ENCODE data around the gene ZNF513.

ZNF513 gene

GRCh38 chr2:27370816-27371620 lies 9.5 kb downstream of the ZNF513 start:
- Histone ChIP-seq H3K4me1 (ENCODE audit: control insufficient read depth, insufficient read depth, low read length) (peaks cover 11% of the 10 kb centered on the region; the same call in 1 of the 2 replicates), H3K9ac (ENCODE audit: low read length) (peak overlapping the region; percentile 92), H3K36me3 (ENCODE audit: control insufficient read depth, insufficient read depth, low read length) (peaks cover 64% of the 10 kb centered on the region), H3K4me3 (ENCODE audit: low read depth, low read length) (peak overlapping the region; percentile 82), H3K9me3 (ENCODE audit: control insufficient read depth, insufficient read depth, low read depth, low read length) (no peaks in the 10 kb centered on the region), H3K27me3 (ENCODE audit: control insufficient read depth, insufficient read depth, low read length) (no peaks in the 10 kb centered on the region), H3K27ac (ENCODE audit: low read depth, low read length) (peak overlapping the region; percentile 78)

GRCh38 chr2:27370026-27370815 lies 10.3 kb downstream of the ZNF513 start, which contains the start of the genes EIF2B4 and SNX17:
Gene EIF2B4, minus strand, starts transcription at chr2:27370338. Its CDS starts 24 bp downstream, at chr2:27370314.
Gene SNX17, plus strand, starts transcription at chr2:27370616. Its CDS starts 128 bp downstream, at chr2:27370744.
- Histone ChIP-seq H3K27me3 (ENCODE audit: control insufficient read depth, insufficient read depth, low read length) (no peaks in the 10 kb centered on the region), H3K4me1 (ENCODE audit: control insufficient read depth, insufficient read depth, low read length) (peaks cover 11% of the 10 kb centered on the region; the same call in 1 of the 2 replicates), H3K9ac (ENCODE audit: low read length) (peak within 1 kb of the TSS; percentile 92), H3K4me3 (ENCODE audit: low read depth, low read length) (peak within 1 kb of the TSS; percentile 82), H3K9me3 (ENCODE audit: control insufficient read depth, insufficient read depth, low read depth, low read length) (no peaks in the 10 kb centered on the region), H3K27ac (ENCODE audit: low read depth, low read length) (peak within 1 kb of the TSS; percentile 78), H3K36me3 (ENCODE audit: control insufficient read depth, insufficient read depth, low read length) (peaks cover 61% of the 10 kb centered on the region)

- peaks cover 56% of the 10 kb centered on the region for H3K36me3 ChIP-seq (ENCODE audit: control insufficient read depth, insufficient read depth, low read length)
- peaks cover 11% of the 10 kb centered on the region; the same call in 1 of the 2 replicates for H3K4me1 ChIP-seq (ENCODE audit: control insufficient read depth, insufficient read depth, low read length)
- H3K27ac ChIP-seq (ENCODE audit: low read depth, low read length), result peak overlapping the region; percentile 61
- H3K9ac ChIP-seq (ENCODE audit: low read length), result peak overlapping the region; percentile 90
- H3K4me3 ChIP-seq (ENCODE audit: low read depth, low read length), result peak overlapping the region; percentile 82
- no peaks in the 10 kb centered on the region for H3K27me3 ChIP-seq (ENCODE audit: control insufficient read depth, insufficient read depth, low read length)
- H3K9me3 ChIP-seq (ENCODE audit: control insufficient read depth, insufficient read depth, low read depth, low read length), result no peaks in the 10 kb centered on the region
Observed at GRCh38 chr2:27369471-27370025, 11.0 kb downstream of the ZNF513 start.

GRCh38 chr2:27363933-27364332 lies 16.6 kb downstream of the ZNF513 start:
- Histone ChIP-seq H3K27ac (ENCODE audit: low read depth, low read length) (no peak overlapping the region), H3K9me3 (ENCODE audit: control insufficient read depth, insufficient read depth, low read depth, low read length) (no peaks in the 10 kb centered on the region), H3K4me3 (ENCODE audit: low read depth, low read length) (no peak overlapping the region), H3K4me1 (ENCODE audit: control insufficient read depth, insufficient read depth, low read length) (no peaks in the 10 kb centered on the region), H3K27me3 (ENCODE audit: control insufficient read depth, insufficient read depth, low read length) (no peaks in the 10 kb centered on the region), H3K9ac (ENCODE audit: low read length) (no peak overlapping the region), H3K36me3 (ENCODE audit: control insufficient read depth, insufficient read depth, low read length) (peaks cover 46% of the 10 kb centered on the region)

GRCh38 chr2:27362678-27363420 lies 17.7 kb downstream of the ZNF513 start:
- peaks cover under 1% of the 10 kb centered on the region; the same call in 1 of the 2 replicates for H3K9me3 ChIP-seq (ENCODE audit: control insufficient read depth, insufficient read depth, low read depth, low read length)
- no peak overlapping the region for H3K27ac ChIP-seq (ENCODE audit: low read depth, low read length)
- H3K27me3 ChIP-seq (ENCODE audit: control insufficient read depth, insufficient read depth, low read length), result no peaks in the 10 kb centered on the region
- H3K36me3 ChIP-seq (ENCODE audit: control insufficient read depth, insufficient read depth, low read length), result peaks cover 41% of the 10 kb centered on the region
- H3K9ac ChIP-seq (ENCODE audit: low read length), result no peak overlapping the region
- H3K4me1 ChIP-seq (ENCODE audit: control insufficient read depth, insufficient read depth, low read length), result no peaks in the 10 kb centered on the region
- H3K4me3 ChIP-seq (ENCODE audit: low read depth, low read length), result no peak overlapping the region

- Histone ChIP-seq H3K27me3 (ENCODE audit: control insufficient read depth, insufficient read depth, low read length) (no peaks in the 10 kb centered on the region), H3K4me1 (ENCODE audit: control insufficient read depth, insufficient read depth, low read length) (peaks cover 24% of the 10 kb centered on the region), H3K27ac (ENCODE audit: low read depth, low read length) (peak within 1 kb of the TSS; percentile 96), H3K9ac (ENCODE audit: low read length) (peak within 1 kb of the TSS; percentile 98), H3K4me3 (ENCODE audit: low read depth, low read length) (peak within 1 kb of the TSS; percentile 97), H3K36me3 (ENCODE audit: control insufficient read depth, insufficient read depth, low read length) (0 out of 2 replicates have a peak, but pooled peaks cover 5% of the 10 kb centered on the region), H3K9me3 (ENCODE audit: control insufficient read depth, insufficient read depth, low read depth, low read length) (peaks cover 2% of the 10 kb centered on the region; the same call in 1 of the 2 replicates)
Observed at GRCh38 chr2:27356382-27357181, 24.0 kb downstream of the ZNF513 start, which contains the start of gene GTF3C2. Gene GTF3C2, minus strand, starts transcription at chr2:27356764. Its CDS starts 13,210 bp downstream, at chr2:27343554.

GRCh38 chr2:27356056-27356381 lies 24.5 kb downstream of the ZNF513 start:
- Histone ChIP-seq H3K9ac (ENCODE audit: low read length) (peak overlapping the region; percentile 98), H3K9me3 (ENCODE audit: control insufficient read depth, insufficient read depth, low read depth, low read length) (peaks cover 2% of the 10 kb centered on the region; the same call in 1 of the 2 replicates), H3K27ac (ENCODE audit: low read depth, low read length) (peak overlapping the region; percentile 96), H3K4me1 (ENCODE audit: control insufficient read depth, insufficient read depth, low read length) (peaks cover 26% of the 10 kb centered on the region), H3K36me3 (ENCODE audit: control insufficient read depth, insufficient read depth, low read length) (0 out of 2 replicates have a peak, but pooled peaks cover 5% of the 10 kb centered on the region), H3K4me3 (ENCODE audit: low read depth, low read length) (peak overlapping the region; percentile 97), H3K27me3 (ENCODE audit: control insufficient read depth, insufficient read depth, low read length) (no peaks in the 10 kb centered on the region)

- H3K9ac ChIP-seq (ENCODE audit: low read length), result no peak overlapping the region
- H3K4me1 ChIP-seq (ENCODE audit: control insufficient read depth, insufficient read depth, low read length), result peaks cover 26% of the 10 kb centered on the region
- peaks cover 2% of the 10 kb centered on the region; the same call in 1 of the 2 replicates for H3K9me3 ChIP-seq (ENCODE audit: control insufficient read depth, insufficient read depth, low read depth, low read length)
- H3K36me3 ChIP-seq (ENCODE audit: control insufficient read depth, insufficient read depth, low read length), result peaks cover 12% of the 10 kb centered on the region
- H3K27ac ChIP-seq (ENCODE audit: low read depth, low read length), result no peak overlapping the region
- no peaks in the 10 kb centered on the region for H3K27me3 ChIP-seq (ENCODE audit: control insufficient read depth, insufficient read depth, low read length)
- H3K4me3 ChIP-seq (ENCODE audit: low read depth, low read length), result no peak overlapping the region
Observed at GRCh38 chr2:27354597-27354927, 26.0 kb downstream of the ZNF513 start.

GRCh38 chr2:27353762-27354596 lies 26.6 kb downstream of the ZNF513 start:
- peak overlapping the region; percentile 10 for H3K9ac ChIP-seq (ENCODE audit: low read length)
- H3K9me3 ChIP-seq (ENCODE audit: control insufficient read depth, insufficient read depth, low read depth, low read length), result peaks cover 2% of the 10 kb centered on the region; the same call in 1 of the 2 replicates

More at GRCh38 chr2:27353762-27354596, 26.6 kb downstream of the ZNF513 start:
- Histone ChIP-seq H3K4me3 (ENCODE audit: low read depth, low read length) (peak overlapping the region; percentile 26; the same call in 1 of the 2 replicates), H3K27me3 (ENCODE audit: control insufficient read depth, insufficient read depth, low read length) (no peaks in the 10 kb centered on the region), H3K36me3 (ENCODE audit: control insufficient read depth, insufficient read depth, low read length) (peaks cover 12% of the 10 kb centered on the region), H3K4me1 (ENCODE audit: control insufficient read depth, insufficient read depth, low read length) (peaks cover 26% of the 10 kb centered on the region), H3K27ac (ENCODE audit: low read depth, low read length) (peak overlapping the region; percentile 6; the same call in 1 of the 2 replicates)

Measured in HUES6 (cell line).